Tibial nerve (tissue), 4 donors: ENCODE measurements around the gene PSMD5.

Source experiments
- CTCF ChIP-seq, 5 experiments: fragments of 200-600 bp in 3 of 5; fragments of 450-650 bp in 2 of 5; sonication (generic) in 3 of 5; IDR thresholded peaks; one replicate each; pipeline ENCODE4 v1.5.1; 2016 to 2019; ENCODE audit warnings: antibody characterized with exemption in 5 of 5, mild to moderate bottlenecking in 3 of 5, moderate library complexity in 2 of 5
- EP300 ChIP-seq, 2 donors: sonication (generic); formaldehyde crosslinking; IDR thresholded peaks; one replicate each; pipeline ENCODE4 v1.6.1; 2017; ENCODE audit warnings: antibody characterized with exemption in 2 of 2, mild to moderate bottlenecking in 1 of 2

GRCh38 chr9:120830865-120831264 is 11.9 kb downstream of the PSMD5 start:
- no peak for TF ChIP-seq EP300 (IDR thresholded peaks at IDR 0.05)
- TF ChIP-seq CTCF (IDR thresholded peaks at IDR 0.05): no peak
